Transverse colon (tissue), 4 donors: ENCODE data around the gene ZSCAN22. TPM values are rescaled to one million over a fixed set of nuclear protein-coding genes. Genes with fewer than 3 reads are reported as not detected.

Experiments
- DNase-seq: peaks from one replicate; pipeline ENCODE4 v3.0.0-alpha.2; 2019
- H3K27ac ChIP-seq, 4 donors: fragments of 200-600 bp; sonication (generic); 2 replicates each; pipeline ENCODE4 v1.5.1; 2016 to 2018; ENCODE audit warnings: inconsistent platforms in 4 of 4
- H3K27me3 ChIP-seq: fragments of 200-600 bp; sonication (generic); 2 replicates; pipeline ENCODE4 v1.5.1; 2017; ENCODE audit warnings: inconsistent platforms
- H3K36me3 ChIP-seq, 4 donors: fragments of 200-600 bp; sonication (generic); 2 replicates each; pipeline ENCODE4 v1.5.1; 2017 to 2019; ENCODE audit warnings: inconsistent platforms in 4 of 4
- H3K4me1 ChIP-seq, 4 donors: fragments of 200-600 bp; sonication (generic); 2 replicates each; pipeline ENCODE4 v1.5.1; 2017 to 2020; ENCODE audit warnings: inconsistent platforms in 4 of 4
- H3K4me3 ChIP-seq, 4 donors: fragments of 200-600 bp; sonication (generic); 1 replicate in 1 of 4; 2 replicates in 3 of 4; pipeline versions ENCODE4 v1.5.1 to v1.6.1; 2017 to 2019; ENCODE audit warnings: inconsistent platforms in 4 of 4
- H3K9me3 ChIP-seq, 2 donors: fragments of 200-600 bp; sonication (generic); 2 replicates each; pipeline ENCODE4 v1.5.1; 2017 to 2019; ENCODE audit warnings: inconsistent platforms in 2 of 2
- EP300 ChIP-seq: sonication (generic); formaldehyde crosslinking; IDR thresholded peaks from one replicate; pipeline ENCODE4 v1.6.1; 2017; ENCODE audit warnings: antibody characterized with exemption, low read depth
- POLR2A ChIP-seq: fragments of 450-650 bp; IDR thresholded peaks from one replicate; pipeline ENCODE4 v1.6.1; 2016; ENCODE audit warnings: antibody characterized with exemption, mild to moderate bottlenecking, moderate library complexity
- POLR2AphosphoS5 ChIP-seq, 3 donors: sonication (generic); formaldehyde crosslinking; IDR thresholded peaks; one replicate each; pipeline ENCODE4 v1.6.1; 2016; ENCODE audit warnings: antibody characterized with exemption in 3 of 3
- WGBS, 2 donors: methylation state at CpG; one replicate each; pipeline ENCODE4 v1.1.5; 2018; ENCODE audit warnings: low coverage in 1 of 2; 5-methylcytosine and 5-hydroxymethylcytosine counted together
- in situ Hi-C, 4 donors: fragments of 200-750 bp; cut with MboI; loops; one replicate each; pipeline versions ENCODE4 v1.15.0 to v1.15.1; 2017; ENCODE audit warnings: low sequenced_read_pairs in 3 of 4, low pct_ligation_motif_present in 1 of 4, low pct_unique_long_range_greater_than_20kb in 1 of 4
- intact Hi-C: fragments of 100-400 bp; cut with DNase I; formaldehyde crosslinking; loops from one replicate; pipeline ENCODE4 v1.15.1; 2023; ENCODE audit warnings: low total_unique reads
- total RNA-seq, 4 donors: library from RNA; depleted of rRNA; stranded (reverse); fragments of >200 nt; gene quantifications; one replicate each; pipeline ENCODE4 v1.1.0, GENCODE V29; 2016
- TF ChIP-seq, protein P1 (sequence below), 5 experiments: fragments of 200-600 bp in 3 of 5; fragments of 450-650 bp in 2 of 5; sonication (generic) in 3 of 5; IDR thresholded peaks; 1 replicate in 2 of 5; 2 replicates in 3 of 5; pipeline ENCODE4 v1.5.1; 2016 to 2017; ENCODE audit warnings: antibody characterized with exemption in 5 of 5, inconsistent platforms in 3 of 5, mild to moderate bottlenecking in 2 of 5, moderate library complexity in 1 of 5

The ZSCAN22 gene
- total RNA-seq, 4 donors from 2014 or later: 3.0 to 11.6 (median 3.3) TPM

DNA sequence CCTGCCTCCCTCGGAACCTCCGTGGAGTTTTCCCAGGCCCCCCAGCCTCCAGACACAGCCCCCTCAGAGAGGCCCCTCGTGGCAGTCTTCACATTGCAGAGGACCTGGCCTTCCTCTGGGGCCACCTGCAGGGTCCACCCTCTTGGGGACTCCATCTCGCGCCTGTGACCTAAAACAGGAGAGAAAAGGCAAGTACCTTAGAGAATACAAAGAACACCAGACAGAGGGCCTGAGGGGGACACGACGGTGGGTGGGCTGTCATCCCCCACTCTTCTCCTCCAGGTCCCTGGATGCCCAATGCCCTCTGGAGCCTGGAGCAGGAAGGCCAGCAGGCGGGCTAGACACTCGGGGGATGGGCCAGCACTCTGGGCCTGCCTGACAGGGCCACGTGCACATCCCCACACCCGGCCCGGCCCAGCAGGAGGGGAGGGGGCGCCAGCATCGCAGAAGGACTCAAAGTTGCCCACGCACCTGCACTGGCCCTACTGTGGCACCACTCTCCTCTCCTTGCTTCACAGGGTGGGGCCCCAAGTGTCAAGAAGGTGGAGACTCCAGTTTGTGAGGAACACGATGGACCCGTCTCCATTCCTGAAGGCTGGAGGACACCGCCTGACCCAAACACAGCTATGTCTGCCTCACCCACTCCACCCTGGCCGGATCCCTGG, 30.8 kb downstream of the ZSCAN22 start:
- H3K4me3 ChIP-seq: no peak overlapping the region
- intact Hi-C loops: no loop called here
- no peaks in the 10 kb centered on the region for H3K36me3 ChIP-seq
- DNase-seq: no peak
- peaks cover 0 to 15% (median 14%) of the 10 kb centered on the region in 4 donors for H3K4me1 ChIP-seq
- 76% methylated on average over 17 of the region's 19 CpGs; no CpG with 5 or more reads in 1 of the 2 donors for WGBS, 2 donors
- no peak overlapping the region for H3K27ac ChIP-seq
- no peaks in the 10 kb centered on the region for H3K9me3 ChIP-seq
- TF ChIP-seq EP300 (no peak), POLR2AphosphoS5 (IDR thresholded peaks at IDR 0.05) (no peak), POLR2A (no peak)
- TF ChIP-seq, protein P1, sequence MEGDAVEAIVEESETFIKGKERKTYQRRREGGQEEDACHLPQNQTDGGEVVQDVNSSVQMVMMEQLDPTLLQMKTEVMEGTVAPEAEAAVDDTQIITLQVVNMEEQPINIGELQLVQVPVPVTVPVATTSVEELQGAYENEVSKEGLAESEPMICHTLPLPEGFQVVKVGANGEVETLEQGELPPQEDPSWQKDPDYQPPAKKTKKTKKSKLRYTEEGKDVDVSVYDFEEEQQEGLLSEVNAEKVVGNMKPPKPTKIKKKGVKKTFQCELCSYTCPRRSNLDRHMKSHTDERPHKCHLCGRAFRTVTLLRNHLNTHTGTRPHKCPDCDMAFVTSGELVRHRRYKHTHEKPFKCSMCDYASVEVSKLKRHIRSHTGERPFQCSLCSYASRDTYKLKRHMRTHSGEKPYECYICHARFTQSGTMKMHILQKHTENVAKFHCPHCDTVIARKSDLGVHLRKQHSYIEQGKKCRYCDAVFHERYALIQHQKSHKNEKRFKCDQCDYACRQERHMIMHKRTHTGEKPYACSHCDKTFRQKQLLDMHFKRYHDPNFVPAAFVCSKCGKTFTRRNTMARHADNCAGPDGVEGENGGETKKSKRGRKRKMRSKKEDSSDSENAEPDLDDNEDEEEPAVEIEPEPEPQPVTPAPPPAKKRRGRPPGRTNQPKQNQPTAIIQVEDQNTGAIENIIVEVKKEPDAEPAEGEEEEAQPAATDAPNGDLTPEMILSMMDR (IDR thresholded peaks at IDR 0.05): no peak
- peaks cover 10% of the 10 kb centered on the region for H3K27me3 ChIP-seq
- in situ Hi-C loops: no loop called here

DNA sequence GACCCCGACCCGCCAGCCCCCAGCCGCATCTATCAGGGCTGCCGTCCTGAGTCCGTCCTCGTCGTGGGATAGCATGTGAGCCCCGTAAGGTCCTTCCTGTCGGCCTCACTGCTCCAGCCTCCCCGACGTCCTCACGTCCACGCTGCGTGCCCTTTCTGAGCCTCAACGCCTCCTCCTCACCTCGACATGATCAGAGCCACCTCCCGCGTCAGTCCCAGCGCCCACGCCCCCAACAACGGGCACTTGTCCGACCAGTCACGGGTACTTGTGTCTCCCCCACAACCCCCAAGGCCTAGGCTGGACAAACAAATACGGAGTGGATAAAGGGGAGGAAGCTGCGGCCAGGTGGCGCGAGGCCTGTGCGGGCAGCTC, 35.1 kb downstream of the ZSCAN22 start:
- Histone ChIP-seq H3K27ac (peak overlapping the region; percentile 91 to 96 (median 96)), H3K4me3 (peak overlapping the region; percentile 63 to 86 (median 68)), H3K4me1 (peaks cover 0 to 10% (median 8%) of the 10 kb centered on the region in 4 donors), H3K9me3 (no peaks in the 10 kb centered on the region), H3K27me3 (peaks cover under 1% of the 10 kb centered on the region), H3K36me3 (no peaks in the 10 kb centered on the region)
- WGBS, 2 donors: 14 to 30% methylated on average over 2 to 28 of the region's 28 CpGs
- in situ Hi-C loops (no loop called here), intact Hi-C loops (loop anchor here (1.0 kb wide), 1 partner anchor 35 kb away; no protein-coding TSS in a partner anchor)
- DNase-seq: peak; percentile 57
- no peak for TF ChIP-seq POLR2A
- no peak for TF ChIP-seq POLR2AphosphoS5 (IDR thresholded peaks at IDR 0.05)
- TF ChIP-seq EP300: no peak
- TF ChIP-seq, protein P1 (IDR thresholded peaks at IDR 0.05): no peak

DNA sequence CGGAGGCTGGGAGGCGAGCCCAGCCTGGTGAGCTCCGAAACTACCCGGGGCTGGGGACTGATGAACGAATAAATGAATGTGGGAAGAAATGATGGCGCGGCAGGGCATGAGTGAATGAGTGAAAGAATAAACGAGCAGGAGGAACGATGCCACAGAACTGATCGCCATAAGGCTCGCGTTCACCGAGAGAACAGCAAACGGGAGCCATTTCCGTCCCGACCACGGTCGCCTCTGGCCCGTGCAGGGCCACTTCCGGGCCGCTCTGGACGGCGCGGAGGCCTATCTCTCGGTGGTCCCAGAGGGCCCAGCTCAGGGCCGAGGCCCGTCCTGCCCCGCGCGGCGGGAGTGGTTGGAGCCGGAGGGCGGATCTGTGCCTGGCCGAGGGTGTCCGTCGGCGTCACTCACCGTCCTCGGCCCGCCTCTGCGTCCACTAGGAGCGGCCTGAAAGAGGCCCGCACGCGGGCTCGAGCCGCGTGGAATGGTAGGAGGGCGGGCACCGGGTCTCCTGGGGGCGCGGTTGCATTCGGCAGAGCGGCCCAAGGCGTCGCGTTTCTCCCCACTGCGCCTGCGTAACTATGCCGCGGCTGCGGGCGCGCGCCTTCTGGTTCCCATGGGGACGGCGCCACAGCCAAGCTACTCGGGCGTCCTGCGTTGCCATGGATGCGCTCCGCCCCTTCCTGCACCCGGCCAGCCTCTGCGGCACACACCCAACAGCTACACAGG, 35.6 kb downstream of the ZSCAN22 start, which contains the start of gene ZNF497:
ZNF497 (minus strand) TSS at position 480 of the 723 bp plus-strand sequence. CDS start 5,116 bp downstream, outside the sequence.
- TF ChIP-seq POLR2AphosphoS5 (IDR thresholded peaks at IDR 0.05) (peak; percentile 75 to 81 (median 76)), EP300 (no peak), POLR2A (peak; percentile 77)
- TF ChIP-seq, protein P1 (IDR thresholded peaks at IDR 0.05): no peak
- 0% methylated on average over 70 of the region's 74 CpGs; no CpG with 5 or more reads in 1 of the 2 donors for WGBS, 2 donors
- Histone ChIP-seq H3K27me3 (no peaks in the 10 kb centered on the region), H3K27ac (peak within 1 kb of the TSS; percentile 91 to 96 (median 96)), H3K4me1 (peaks cover 0 to 8% (median 6%) of the 10 kb centered on the region in 4 donors), H3K36me3 (no peaks in the 10 kb centered on the region), H3K4me3 (peak within 1 kb of the TSS; percentile 63 to 86 (median 68)), H3K9me3 (no peaks in the 10 kb centered on the region)
- DNase-seq: peak; percentile 98
- intact Hi-C loops: loop anchor here (1.0 kb wide), 1 partner anchor 35 kb away; no protein-coding TSS in a partner anchor
- in situ Hi-C loops: no loop called here

- intact Hi-C loops: no loop called here
- no peak for TF ChIP-seq POLR2AphosphoS5 (IDR thresholded peaks at IDR 0.05)
- no peak for TF ChIP-seq EP300
- TF ChIP-seq POLR2A: no peak
- TF ChIP-seq, protein P1 (IDR thresholded peaks at IDR 0.05): no peak
- Histone ChIP-seq H3K27ac (no peak overlapping the region), H3K4me3 (no peak overlapping the region), H3K4me1 (peaks cover 0 to 8% (median 6%) of the 10 kb centered on the region in 4 donors), H3K27me3 (no peaks in the 10 kb centered on the region), H3K9me3 (no peaks in the 10 kb centered on the region), H3K36me3 (no peaks in the 10 kb centered on the region)
- in situ Hi-C loops: no loop called here
- WGBS, 2 donors: 70 to 92% methylated on average over 2 to 5 of the region's 5 CpGs
- DNase-seq: no peak
Observed at GRCh38 chr19:58364146-58364545, 37.4 kb downstream of the ZSCAN22 start.
